Activated T-cell treated with anti-CD3 and anti-CD28 coated beads for 48 hours (primary cell): ENCODE measurements around the gene DRC1.

Experiments
- DNase-seq: peaks from one replicate; pipeline ENCODE4 v3.0.0-alpha.2; 2020; ENCODE audit warnings: low read depth

DRC1 gene

GRCh38 chr2:26399771-26400376, 1.8 kb upstream of the DRC1 start:
- DNase-seq, result no peak

- DNase-seq, result no peak
Observed at GRCh38 chr2:26400723-26401122, 997 bp upstream of the DRC1 start.

GRCh38 chr2:26407526-26407925, 5.8 kb downstream of the DRC1 start:
- DNase-seq, result no peak

GRCh38 chr2:26409785-26410184, 8.1 kb downstream of the DRC1 start:
- no peak for DNase-seq

GRCh38 chr2:26410764-26411243, 9.1 kb downstream of the DRC1 start:
- no peak for DNase-seq

- no peak for DNase-seq
Observed at GRCh38 chr2:26411419-26411818, 9.7 kb downstream of the DRC1 start.

- no peak for DNase-seq
Observed at GRCh38 chr2:26412091-26412673, 10.5 kb downstream of the DRC1 start.

- DNase-seq, result no peak
Observed at GRCh38 chr2:26414311-26414710, 12.6 kb downstream of the DRC1 start.

- no peak for DNase-seq
Observed at GRCh38 chr2:26421961-26422360, 20.2 kb downstream of the DRC1 start.

GRCh38 chr2:26422947-26423629, 21.4 kb downstream of the DRC1 start:
- DNase-seq, result no peak

GRCh38 chr2:26423750-26424149, 22.0 kb downstream of the DRC1 start:
- no peak for DNase-seq

GRCh38 chr2:26424221-26424620, 22.5 kb downstream of the DRC1 start:
- no peak for DNase-seq

GRCh38 chr2:26428846-26429245, 27.1 kb downstream of the DRC1 start:
- DNase-seq, result no peak

GRCh38 chr2:26429779-26430578, 28.3 kb downstream of the DRC1 start:
- no peak for DNase-seq

GRCh38 chr2:26430826-26431225, 29.1 kb downstream of the DRC1 start:
- no peak for DNase-seq

GRCh38 chr2:26432363-26432762, 30.6 kb downstream of the DRC1 start:
- no peak for DNase-seq

- DNase-seq, result no peak
Observed at GRCh38 chr2:26432859-26433258, 31.1 kb downstream of the DRC1 start.

GRCh38 chr2:26435106-26435505, 33.4 kb downstream of the DRC1 start:
- no peak for DNase-seq

- no peak for DNase-seq
Observed at GRCh38 chr2:26438526-26438925, 36.8 kb downstream of the DRC1 start.

GRCh38 chr2:26438926-26439325, 37.2 kb downstream of the DRC1 start:
- no peak for DNase-seq

GRCh38 chr2:26442301-26442700, 40.6 kb downstream of the DRC1 start:
- DNase-seq, result no peak

- DNase-seq, result no peak
Observed at GRCh38 chr2:26442707-26443106, 41.0 kb downstream of the DRC1 start.

- no peak for DNase-seq
Observed at GRCh38 chr2:26444236-26444635, 42.5 kb downstream of the DRC1 start.
